Neural progenitor cell (in vitro differentiated cells): Measurements from ENCODE around the gene MAB21L4. TPM values are rescaled to one million over a fixed set of nuclear protein-coding genes. Genes with fewer than 3 reads are reported as not detected.
A peak's percentile ranks its signal among the peaks of the same experiment; 100 is the strongest.
"Not testable (repeated sequence)": the region's sequence is repeated elsewhere in the genome, so short reads cannot be mapped to it uniquely, and the experiment has no call there.

Experiments used
- DNase-seq: peaks from one replicate; pipeline ENCODE4 v3.0.0-alpha.2; 2016; ENCODE audit warnings: low spot score
- H2AFZ ChIP-seq: fragments of 200-600 bp; sonication (generic); replicated peaks from 2 replicates; pipeline ENCODE4 v1.6.1; 2016; ENCODE audit warnings: antibody characterized with exemption
- H3F3A ChIP-seq: fragments of 200-600 bp; sonication (generic); 2 replicates; pipeline ENCODE4 v1.6.1; 2016; ENCODE audit warnings: antibody characterized with exemption, low read depth
- H3K27ac ChIP-seq: fragments of 200-600 bp; sonication (generic); 2 replicates; pipeline ENCODE4 v1.5.1; 2016; ENCODE audit warnings: mild to moderate bottlenecking
- H3K27me3 ChIP-seq: fragments of 200-600 bp; sonication (generic); 2 replicates; pipeline ENCODE4 v1.6.1; 2016; ENCODE audit warnings: mild to moderate bottlenecking, moderate library complexity
- H3K36me3 ChIP-seq: fragments of 200-600 bp; sonication (generic); 2 replicates; pipeline ENCODE4 v1.5.1; 2016
- H3K4me1 ChIP-seq: fragments of 200-600 bp; sonication (generic); 2 replicates; pipeline ENCODE4 v1.6.1; 2016; ENCODE audit warnings: mixed run types
- H3K4me2 ChIP-seq: fragments of 200-600 bp; sonication (generic); 2 replicates; pipeline ENCODE4 v1.6.1; 2016
- H3K4me3 ChIP-seq: fragments of 200-600 bp; sonication (generic); 2 replicates; pipeline ENCODE4 v1.5.1; 2016
- H3K79me2 ChIP-seq: fragments of 200-600 bp; sonication (generic); 2 replicates; pipeline ENCODE4 v1.6.1; 2016; ENCODE audit warnings: low read depth
- H3K9ac ChIP-seq: fragments of 200-600 bp; sonication (generic); 2 replicates; pipeline ENCODE4 v1.6.1; 2016
- H3K9me3 ChIP-seq: fragments of 200-600 bp; sonication (generic); 2 replicates; pipeline ENCODE4 v1.5.1; 2016; ENCODE audit warnings: low read depth
- H4K20me1 ChIP-seq: fragments of 200-600 bp; sonication (generic); 2 replicates; pipeline ENCODE4 v1.6.1; 2016; ENCODE audit warnings: low read depth
- H3K27ac Mint-ChIP-seq: 3 replicates; pipeline ENCODE4 v1.8.0; 2021; ENCODE audit warnings: mixed read lengths
- H3K27me3 Mint-ChIP-seq: 2 replicates; pipeline ENCODE4 v1.8.0; 2022; ENCODE audit warnings: low read depth, mild to moderate bottlenecking, inconsistent platforms, moderate library complexity, mixed read lengths; ENCODE audit not compliant: insufficient read depth
- H3K36me3 Mint-ChIP-seq: 3 replicates; pipeline ENCODE4 v1.8.0; 2021; ENCODE audit warnings: mixed read lengths
- H3K4me1 Mint-ChIP-seq: 3 replicates; pipeline ENCODE4 v1.8.0; 2021; ENCODE audit warnings: mixed read lengths
- H3K4me3 Mint-ChIP-seq: 3 replicates; pipeline ENCODE4 v1.8.0; 2021; ENCODE audit warnings: mild to moderate bottlenecking, moderate library complexity, mixed read lengths
- H3K9me3 Mint-ChIP-seq: 3 replicates; pipeline ENCODE4 v1.8.0; 2020; ENCODE audit warnings: mixed read lengths
- CTCF ChIP-seq: fragments of 200-600 bp; sonication (generic); IDR thresholded peaks from 2 replicates; pipeline ENCODE4 v1.5.1; 2017; ENCODE audit warnings: antibody characterized with exemption, mild to moderate bottlenecking
- EZH2 ChIP-seq: fragments of 200-600 bp; sonication (generic); IDR thresholded peaks from 2 replicates; pipeline ENCODE4 v1.6.1; 2017; ENCODE audit warnings: antibody characterized with exemption, mild to moderate bottlenecking, moderate library complexity
- EZH2phosphoT487 ChIP-seq: fragments of 200-600 bp; sonication (generic); IDR thresholded peaks from 2 replicates; pipeline ENCODE4 v1.6.1; 2017; ENCODE audit warnings: antibody characterized with exemption
- total RNA-seq: library from RNA; depleted of rRNA; stranded (reverse); fragments of >200 nt; gene quantifications from 2 replicates; pipeline ENCODE4 v1.2.3, GENCODE V29; 2015; ENCODE audit warnings: low replicate concordance

Gene MAB21L4
- total RNA-seq, 1 donor from 2014 or later = not detected

GRCh38 chr2:240847817-240848216 is 48.1 kb downstream of the MAB21L4 start:
- Histone ChIP-seq H3F3A (peaks cover 24% of the 10 kb centered on the region), H3K9me3 (no peaks in the 10 kb centered on the region), H3K4me3 (no peak overlapping the region), H3K27me3 (no peaks in the 10 kb centered on the region), H3K9ac (no peak overlapping the region), H3K4me2 (no peak overlapping the region), H3K27ac (no peak overlapping the region), H3K4me1 (peaks cover 15% of the 10 kb centered on the region), H2AFZ (no peak overlapping the region), H3K36me3 (no peaks in the 10 kb centered on the region), H3K79me2 (no peaks in the 10 kb centered on the region), H4K20me1 (peaks cover 5% of the 10 kb centered on the region)
- Mint-ChIP-seq H3K9me3 (peaks cover 2% of the 10 kb centered on the region), H3K27me3 (peaks cover 21% of the 10 kb centered on the region), H3K27ac (no peak overlapping the region), H3K4me3 (peak overlapping the region; percentile 14), H3K36me3 (no peaks in the 10 kb centered on the region), H3K4me1 (peaks cover 19% of the 10 kb centered on the region)
- no peak for DNase-seq
- TF ChIP-seq CTCF = no peak
- TF ChIP-seq EZH2phosphoT487 = no peak
- TF ChIP-seq EZH2 = no peak

- TF ChIP-seq EZH2phosphoT487 = no peak
- no peak for TF ChIP-seq EZH2
- TF ChIP-seq CTCF = no peak
- Histone ChIP-seq H3K36me3 (no peaks in the 10 kb centered on the region), H3K9me3 (no peaks in the 10 kb centered on the region), H3F3A (peaks cover 18% of the 10 kb centered on the region), H2AFZ (no peak overlapping the region), H3K9ac (no peak overlapping the region), H3K27me3 (no peaks in the 10 kb centered on the region), H3K27ac (no peak overlapping the region), H3K79me2 (no peaks in the 10 kb centered on the region), H3K4me3 (no peak overlapping the region), H3K4me1 (peaks cover 9% of the 10 kb centered on the region), H3K4me2 (no peak overlapping the region), H4K20me1 (peaks cover 5% of the 10 kb centered on the region)
- DNase-seq = no peak
- no peak overlapping the region for H3K4me3 Mint-ChIP-seq
- no peak overlapping the region for H3K27ac Mint-ChIP-seq
- H3K4me1 Mint-ChIP-seq = peaks cover 15% of the 10 kb centered on the region
- H3K9me3 Mint-ChIP-seq = peaks cover 2% of the 10 kb centered on the region
- H3K36me3 Mint-ChIP-seq = no peaks in the 10 kb centered on the region
- peaks cover 21% of the 10 kb centered on the region for H3K27me3 Mint-ChIP-seq
These were observed 48.9 kb downstream of the MAB21L4 start for GRCh38 chr2:240846873-240847595.

- H3K27ac ChIP-seq, H3K9me3 Mint-ChIP-seq, H3K9ac ChIP-seq, H3K4me2 ChIP-seq, H3K36me3 ChIP-seq, H3K4me3 ChIP-seq, H4K20me1 ChIP-seq, H3K27me3 ChIP-seq, H3K9me3 ChIP-seq, H3K4me1 ChIP-seq, DNase-seq, H3K4me1 Mint-ChIP-seq, H3K27ac Mint-ChIP-seq, H2AFZ ChIP-seq, H3K79me2 ChIP-seq, H3K36me3 Mint-ChIP-seq, H3K4me3 Mint-ChIP-seq: not testable (repeated sequence)
- H3F3A ChIP-seq = peaks cover 10% of the 10 kb centered on the region
- peaks cover 21% of the 10 kb centered on the region for H3K27me3 Mint-ChIP-seq
These were observed 49.6 kb downstream of the MAB21L4 start for GRCh38 chr2:240846309-240846708.

- no peak overlapping the region for H2AFZ ChIP-seq
- no peaks in the 10 kb centered on the region for H3K36me3 ChIP-seq
- H3K27ac Mint-ChIP-seq = no peak overlapping the region
- H3K9me3 Mint-ChIP-seq = peaks cover 2% of the 10 kb centered on the region
- peak; percentile 81 for DNase-seq
- no peaks in the 10 kb centered on the region for H4K20me1 ChIP-seq
- H3K4me1 ChIP-seq = no peaks in the 10 kb centered on the region
- peaks cover 6% of the 10 kb centered on the region for H3F3A ChIP-seq
- no peaks in the 10 kb centered on the region for H3K9me3 ChIP-seq
- H3K4me3 ChIP-seq = no peak overlapping the region
- H3K27me3 Mint-ChIP-seq = peaks cover 18% of the 10 kb centered on the region
- no peaks in the 10 kb centered on the region for H3K79me2 ChIP-seq
- no peaks in the 10 kb centered on the region for H3K36me3 Mint-ChIP-seq
- H3K9ac ChIP-seq = no peak overlapping the region
- H3K4me3 Mint-ChIP-seq = no peak overlapping the region
- no peak for TF ChIP-seq EZH2phosphoT487
- no peak for TF ChIP-seq EZH2
- TF ChIP-seq CTCF = peak; percentile 54
- no peaks in the 10 kb centered on the region for H3K27me3 ChIP-seq
- H3K4me2 ChIP-seq = no peak overlapping the region
- H3K4me1 Mint-ChIP-seq = peaks cover 11% of the 10 kb centered on the region
- H3K27ac ChIP-seq = no peak overlapping the region
These were observed 55.4 kb downstream of the MAB21L4 start for GRCh38 chr2:240840435-240841060.
